HCT116 (cell line): Measurements from ENCODE around the gene KTN1.

Experiments
- EZH2 ChIP-seq: fragments of 200-600 bp; sonication (generic); IDR thresholded peaks from 2 replicates; pipeline ENCODE4 v1.6.1; 2017; ENCODE audit warnings: antibody characterized with exemption, mixed run types
- POLR2A ChIP-seq: IDR thresholded peaks from 2 replicates; pipeline ENCODE4 v1.7.0; 2011; ENCODE audit warnings: borderline replicate concordance; ENCODE audit not compliant: insufficient read depth, insufficient read length; ENCODE audit errors: extremely low read depth
- POLR2AphosphoS5 ChIP-seq: IDR thresholded peaks from 2 replicates; pipeline ENCODE4 v1.6.1; 2011; ENCODE audit warnings: mild to moderate bottlenecking, low read depth, low read length, moderate library complexity
- TF ChIP-seq, protein P1 (sequence below): IDR thresholded peaks from 2 replicates; pipeline ENCODE4 v1.6.1; 2011; ENCODE audit warnings: mild to moderate bottlenecking, low read length, moderate library complexity; ENCODE audit not compliant: insufficient replicate concordance; ENCODE audit errors: extremely low read depth

DNA sequence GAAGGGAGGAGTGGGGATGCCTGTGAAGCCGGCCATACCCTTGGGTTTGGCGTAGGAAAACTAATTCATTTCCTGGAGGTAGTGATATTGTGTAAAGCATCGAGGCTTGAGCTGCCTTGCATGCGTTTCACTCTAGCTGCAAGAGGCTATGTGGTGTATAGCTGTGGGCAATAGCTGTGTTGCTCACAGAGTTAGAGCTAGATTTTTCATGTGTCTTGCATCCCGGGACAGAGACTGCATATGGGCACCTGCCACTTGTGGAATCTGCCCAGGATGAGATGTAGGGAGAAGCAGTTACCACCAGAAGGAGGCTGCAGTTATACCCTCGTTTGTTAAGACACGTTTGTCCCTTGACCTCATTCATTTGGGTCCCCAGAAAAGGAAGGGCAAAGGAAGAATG is 106.7 kb downstream of the KTN1 start:
- TF ChIP-seq POLR2A (no peak), EZH2 (no peak), POLR2AphosphoS5 (no peak)
- TF ChIP-seq, protein P1, sequence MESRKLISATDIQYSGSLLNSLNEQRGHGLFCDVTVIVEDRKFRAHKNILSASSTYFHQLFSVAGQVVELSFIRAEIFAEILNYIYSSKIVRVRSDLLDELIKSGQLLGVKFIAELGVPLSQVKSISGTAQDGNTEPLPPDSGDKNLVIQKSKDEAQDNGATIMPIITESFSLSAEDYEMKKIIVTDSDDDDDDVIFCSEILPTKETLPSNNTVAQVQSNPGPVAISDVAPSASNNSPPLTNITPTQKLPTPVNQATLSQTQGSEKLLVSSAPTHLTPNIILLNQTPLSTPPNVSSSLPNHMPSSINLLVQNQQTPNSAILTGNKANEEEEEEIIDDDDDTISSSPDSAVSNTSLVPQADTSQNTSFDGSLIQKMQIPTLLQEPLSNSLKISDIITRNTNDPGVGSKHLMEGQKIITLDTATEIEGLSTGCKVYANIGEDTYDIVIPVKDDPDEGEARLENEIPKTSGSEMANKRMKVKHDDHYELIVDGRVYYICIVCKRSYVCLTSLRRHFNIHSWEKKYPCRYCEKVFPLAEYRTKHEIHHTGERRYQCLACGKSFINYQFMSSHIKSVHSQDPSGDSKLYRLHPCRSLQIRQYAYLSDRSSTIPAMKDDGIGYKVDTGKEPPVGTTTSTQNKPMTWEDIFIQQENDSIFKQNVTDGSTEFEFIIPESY, result no peak
